SK-N-SH (cell line): Measurements from ENCODE around the gene GABRB2. TPM values are rescaled to one million over a fixed set of nuclear protein-coding genes. Genes with fewer than 3 reads are reported as not detected.

Experiments used
- CTCF ChIA-PET: fragments of 300-600, 350-600 bp; formaldehyde crosslinking; extraction: SDS; loops from one replicate; lab custom pipeline; 2021; lab: Yijun Ruan, JAX
- POLR2A ChIA-PET: fragments of 350-600 bp; sonication (Branson Sonifier 250); formaldehyde crosslinking; extraction: SDS; loops from one replicate; lab custom pipeline; 2020; ENCODE audit warnings: antibody characterized with exemption, inconsistent platforms; lab: Yijun Ruan, JAX
- DNase-seq: peaks from one replicate; pipeline ENCODE4 v3.0.0; 2012
- H2AFZ ChIP-seq: fragments of 200-600 bp; sonication (generic); 2 replicates; pipeline ENCODE4 v1.8.1; 2016; ENCODE audit warnings: antibody characterized with exemption, mild to moderate bottlenecking, low read depth
- H3F3A ChIP-seq: fragments of 200-600 bp; sonication (generic); replicated peaks from 2 replicates; pipeline ENCODE3; 2016; ENCODE audit warnings: antibody characterized with exemption, mild to moderate bottlenecking; ENCODE audit not compliant: insufficient read depth
- H3K27ac ChIP-seq, 2 experiments: fragments of 200-500 bp in 1 of 2; fragments of 200-600 bp in 1 of 2; sonication (Bioruptor generic) in 1 of 2; sonication (generic), shearing (Covaris generic) in 1 of 2; 2 replicates each; pipeline versions ENCODE4 v1.5.1 to v1.6.1; 2014 to 2016; ENCODE audit warnings: low read depth in 2 of 2, inconsistent platforms in 1 of 2, low read length in 1 of 2, mild to moderate bottlenecking in 1 of 2, mixed read lengths in 1 of 2
- H3K27me3 ChIP-seq: fragments of 200-600 bp; sonication (generic), shearing (Covaris generic); 2 replicates; pipeline ENCODE4 v1.6.1; 2016; ENCODE audit warnings: mixed run types; ENCODE audit not compliant: insufficient read depth
- H3K36me3 ChIP-seq, 2 experiments: fragments of 200-500 bp in 1 of 2; fragments of 200-600 bp in 1 of 2; sonication (Bioruptor generic) in 1 of 2; sonication (generic) in 1 of 2; replicated peaks in 1 of 2; 2 replicates each; pipeline versions ENCODE3 to v1.5.1; 2014 to 2016; ENCODE audit warnings: low read length in 1 of 2, mild to moderate bottlenecking in 1 of 2; ENCODE audit not compliant: insufficient read depth in 2 of 2, control insufficient read depth in 1 of 2
- H3K4me1 ChIP-seq, 2 experiments: fragments of 200-500 bp in 1 of 2; fragments of 200-600 bp in 1 of 2; sonication (Bioruptor generic) in 1 of 2; sonication (generic), shearing (Covaris generic) in 1 of 2; 2 replicates each; pipeline versions ENCODE4 v1.5.1 to v1.6.1; 2014 to 2016; ENCODE audit warnings: low read depth in 1 of 2, low read length in 1 of 2, mixed run types in 1 of 2; ENCODE audit not compliant: insufficient read depth in 2 of 2, control insufficient read depth in 1 of 2
- H3K4me2 ChIP-seq: fragments of 200-600 bp; sonication (generic), shearing (Covaris generic); 2 replicates; pipeline ENCODE4 v1.6.1; 2017; ENCODE audit warnings: mixed run types
- H3K4me3 ChIP-seq, 2 experiments: fragments of 200-500 bp in 1 of 2; fragments of 200-600 bp in 1 of 2; sonication (Bioruptor generic) in 1 of 2; sonication (generic), shearing (Covaris generic) in 1 of 2; 2 replicates each; pipeline versions ENCODE4 v1.5.1 to v1.8.1; 2014 to 2016; ENCODE audit warnings: low read depth in 2 of 2, inconsistent platforms in 1 of 2, low read length in 1 of 2, mild to moderate bottlenecking in 1 of 2, mixed read lengths in 1 of 2, moderate library complexity in 1 of 2
- H3K79me2 ChIP-seq: fragments of 200-600 bp; sonication (generic); 2 replicates; pipeline ENCODE4 v1.8.1; 2017; ENCODE audit warnings: mild to moderate bottlenecking; ENCODE audit not compliant: insufficient read depth
- H3K9ac ChIP-seq: fragments of 200-600 bp; sonication (generic); 2 replicates; pipeline ENCODE4 v1.6.1; 2017; ENCODE audit warnings: mixed run types
- H3K9me2 ChIP-seq: fragments of 200-600 bp; sonication (generic); 2 replicates; pipeline ENCODE4 v1.6.1; 2017; ENCODE audit warnings: mixed run types
- H3K9me3 ChIP-seq: fragments of 200-600 bp; sonication (generic); 2 replicates; pipeline ENCODE4 v1.6.1; 2017; ENCODE audit warnings: mixed run types, mild to moderate bottlenecking, moderate library complexity
- H4K20me1 ChIP-seq: fragments of 200-600 bp; sonication (generic); 2 replicates; pipeline ENCODE4 v1.6.1; 2017; ENCODE audit warnings: mild to moderate bottlenecking, mixed run types; ENCODE audit not compliant: insufficient read depth
- CHD2 ChIP-seq: fragments of 150-350 bp; IDR thresholded peaks from 2 replicates; pipeline ENCODE4 v1.6.1; 2018; ENCODE audit warnings: low read length; ENCODE audit not compliant: partially characterized antibody
- CTCF ChIP-seq: fragments of 200-600 bp; sonication (generic); IDR thresholded peaks from 2 replicates; pipeline ENCODE4 v1.6.1; 2017; ENCODE audit warnings: antibody characterized with exemption, mild to moderate bottlenecking, moderate library complexity
- ELF1 ChIP-seq: IDR thresholded peaks from 2 replicates; pipeline ENCODE4 v1.4.0; 2012
- EP300 ChIP-seq, 2 experiments: IDR thresholded peaks; 2 replicates each; pipeline versions ENCODE4 v1.4.0 to v1.6.1; 2012; ENCODE audit warnings: borderline replicate concordance in 1 of 2, low read depth in 1 of 2, low read length in 1 of 2
- FOXM1 ChIP-seq: IDR thresholded peaks from 2 replicates; pipeline ENCODE4 v1.4.0; 2012; ENCODE audit warnings: low read depth, mild to moderate bottlenecking
- GABPA ChIP-seq: IDR thresholded peaks from 2 replicates; pipeline ENCODE4 v1.4.0; 2012; ENCODE audit warnings: low read depth, mild to moderate bottlenecking
- JUND ChIP-seq: IDR thresholded peaks from 2 replicates; pipeline ENCODE4 v1.4.0; 2012
- MAX ChIP-seq: IDR thresholded peaks from 2 replicates; pipeline ENCODE4 v1.4.0; 2012; ENCODE audit warnings: low read depth
- MEF2A ChIP-seq: IDR thresholded peaks from 2 replicates; pipeline ENCODE4 v1.4.0; 2012; ENCODE audit warnings: low read depth, borderline replicate concordance
- MXI1 ChIP-seq: IDR thresholded peaks from 2 replicates; pipeline ENCODE4 v1.6.1; 2012; ENCODE audit warnings: mild to moderate bottlenecking, low read depth, low read length, improper control_type of control experiment
- NRF1 ChIP-seq: IDR thresholded peaks from 2 replicates; pipeline ENCODE4 v1.6.1; 2012; ENCODE audit warnings: low read depth, mild to moderate bottlenecking, low read length
- PBX3 ChIP-seq: IDR thresholded peaks from 2 replicates; pipeline ENCODE4; 2012
- RAD21 ChIP-seq: IDR thresholded peaks from 2 replicates; pipeline ENCODE4 v1.6.1; 2012; ENCODE audit warnings: mild to moderate bottlenecking, low read length
- RFX5 ChIP-seq: IDR thresholded peaks from 2 replicates; pipeline ENCODE4 v1.6.1; 2012; ENCODE audit warnings: mild to moderate bottlenecking, improper control_type of control experiment, low read length
- RXRA ChIP-seq: IDR thresholded peaks from 2 replicates; pipeline ENCODE4 v1.4.0; 2012; ENCODE audit warnings: low read depth, mild to moderate bottlenecking, borderline replicate concordance
- USF1 ChIP-seq: IDR thresholded peaks from 2 replicates; pipeline ENCODE4 v1.4.0; 2012; ENCODE audit warnings: low read depth, borderline replicate concordance
- ZBTB33 ChIP-seq: IDR thresholded peaks from 2 replicates; pipeline ENCODE4 v1.4.0; 2012; ENCODE audit warnings: low read depth, borderline replicate concordance
- WGBS: methylation state at CpG from one replicate; pipeline ENCODE4 v1.1.6; 2017; ENCODE audit warnings: low lambda C conversion rate; 5-methylcytosine and 5-hydroxymethylcytosine counted together
- polyA plus RNA-seq, 3 experiments: library from polyadenylated mRNA; depleted of rRNA; stranded (reverse); fragments of >200 nt; gene quantifications; 2 replicates each; pipeline ENCODE4 v1.2.3, GENCODE V29; 2012

Gene GABRB2
- polyA plus RNA-seq, 1 of the 3 experiments (the other 2 are of a cell fraction) = not detected

- Histone ChIP-seq H3K4me2 (no peak overlapping the region), H3K36me3 (no peaks in the 10 kb centered on the region), H3K79me2 (no peaks in the 10 kb centered on the region), H3K9me3 (no peaks in the 10 kb centered on the region), H3K9ac (no peak overlapping the region), H3K27ac (no peak overlapping the region), H3K27me3 (no peaks in the 10 kb centered on the region), H2AFZ (no peak overlapping the region), H4K20me1 (no peaks in the 10 kb centered on the region), H3K9me2 (no peaks in the 10 kb centered on the region), H3K4me1 (no peaks in the 10 kb centered on the region)
- ChIA-PET CTCF (interaction anchor here (1.4 kb wide), 1 partner anchor 13 kb away, joined by 5 read pairs; no protein-coding TSS in a partner anchor), POLR2A (no interaction called here)
- 0% methylated on average over 1 of the region's 1 CpG for WGBS
- DNase-seq = no peak
- TF ChIP-seq USF1 (no peak), RAD21 (no peak), GABPA (no peak), FOXM1 (no peak), CHD2 (no peak), RFX5 (no peak), MEF2A (no peak), RXRA (no peak), ZBTB33 (no peak), CTCF (no peak), PBX3 (no peak), EP300 (IDR thresholded peaks at IDR 0.05; ENCODE audit: borderline replicate concordance in 1 of 2, low read depth in 1 of 2, low read length in 1 of 2) (no peak), NRF1 (no peak), MAX (no peak), JUND (no peak), MXI1 (no peak), ELF1 (no peak)
- TF ChIP-seq, all 33 proteins: peak for 0
- Histone ChIP-seq H3K4me3 (no peak overlapping the region), H3F3A (no peaks in the 10 kb centered on the region)
These were observed 154.8 kb downstream of the GABRB2 start for GRCh38 chr5:161391724-161392123.
